Activated CD8-positive, alpha-beta memory T cell treated with anti-CD3 and anti-CD28 coated beads for 24 hours (primary cell): Measurements from ENCODE around the gene TMEM203.

Source experiments
- DNase-seq: peaks from one replicate; pipeline ENCODE4 v3.0.0-alpha.2; 2020

TMEM203 gene

GRCh38 chr9:137163365-137163715, 42.1 kb downstream of the TMEM203 start:
- no peak for DNase-seq

DNA sequence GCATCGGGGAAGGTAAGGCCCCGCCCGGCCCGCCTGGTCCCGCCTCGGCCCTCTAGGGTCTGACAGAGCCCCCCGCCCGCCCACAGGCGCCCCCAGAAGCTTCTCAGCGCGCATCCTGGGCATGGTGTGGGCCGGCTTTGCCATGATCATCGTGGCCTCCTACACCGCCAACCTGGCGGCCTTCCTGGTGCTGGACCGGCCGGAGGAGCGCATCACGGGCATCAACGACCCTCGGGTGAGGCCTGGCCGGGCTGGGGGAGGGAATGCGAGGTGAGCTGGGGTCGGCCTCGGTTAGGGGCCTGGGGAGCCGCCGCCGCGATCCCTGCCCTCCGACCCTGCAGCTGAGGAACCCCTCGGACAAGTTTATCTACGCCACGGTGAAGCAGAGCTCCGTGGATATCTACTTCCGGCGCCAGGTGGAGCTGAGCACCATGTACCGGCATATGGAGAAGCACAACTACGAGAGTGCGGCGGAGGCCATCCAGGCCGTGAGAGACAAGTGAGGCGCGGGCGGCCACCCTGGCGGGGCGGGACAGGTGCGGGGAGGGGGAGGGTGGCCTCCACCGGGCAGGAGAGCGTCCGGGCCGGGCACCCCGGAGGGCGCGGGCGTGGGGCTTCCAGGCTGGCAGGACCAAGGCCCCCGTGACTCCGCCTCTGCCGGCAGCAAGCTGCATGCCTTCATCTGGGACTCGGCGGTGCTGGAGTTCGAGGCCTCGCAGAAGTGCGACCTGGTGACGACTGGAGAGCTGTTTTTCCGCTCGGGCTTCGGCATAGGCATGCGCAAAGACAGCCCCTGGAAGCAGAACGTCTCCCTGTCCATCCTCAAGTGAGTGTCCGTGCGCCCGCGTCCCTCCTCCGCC, 42.7 kb downstream of the TMEM203 start:
- no peak for DNase-seq

DNA sequence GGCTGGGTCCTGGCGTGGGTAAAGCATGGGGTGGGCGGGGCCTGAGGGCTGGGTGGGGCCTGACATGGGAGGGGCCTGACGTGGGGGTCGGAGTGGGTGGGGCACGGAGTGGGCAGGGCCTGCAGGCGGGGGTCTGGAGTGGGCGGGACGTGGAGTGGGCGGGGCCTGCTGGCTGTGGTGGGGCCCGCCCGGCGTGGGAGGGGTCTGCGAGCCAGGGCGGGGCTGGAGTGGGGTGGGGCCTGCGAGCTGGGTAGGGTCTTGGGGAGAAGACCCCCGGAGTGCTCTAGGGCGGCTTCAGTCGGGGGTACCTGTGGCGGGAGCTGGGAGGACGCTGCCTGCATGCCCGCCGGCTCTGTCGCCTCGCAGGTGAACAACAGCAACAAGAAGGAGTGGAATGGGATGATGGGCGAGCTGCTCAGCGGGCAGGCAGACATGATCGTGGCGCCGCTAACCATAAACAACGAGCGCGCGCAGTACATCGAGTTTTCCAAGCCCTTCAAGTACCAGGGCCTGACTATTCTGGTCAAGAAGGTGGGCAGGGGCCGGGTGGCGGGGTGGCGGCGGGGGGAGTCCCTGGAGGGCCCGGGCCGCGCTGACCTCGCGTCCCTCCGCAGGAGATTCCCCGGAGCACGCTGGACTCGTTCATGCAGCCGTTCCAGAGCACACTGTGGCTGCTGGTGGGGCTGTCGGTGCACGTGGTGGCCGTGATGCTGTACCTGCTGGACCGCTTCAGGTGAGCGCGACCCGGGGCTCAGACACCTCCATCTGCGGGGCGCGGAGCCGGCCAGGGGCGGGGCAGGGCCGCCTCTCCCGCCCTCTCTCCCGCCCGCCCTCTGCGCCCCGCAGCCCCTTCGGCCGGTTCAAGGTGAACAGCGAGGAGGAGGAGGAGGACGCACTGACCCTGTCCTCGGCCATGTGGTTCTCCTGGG, 43.6 kb downstream of the TMEM203 start:
- DNase-seq, result no peak

DNA sequence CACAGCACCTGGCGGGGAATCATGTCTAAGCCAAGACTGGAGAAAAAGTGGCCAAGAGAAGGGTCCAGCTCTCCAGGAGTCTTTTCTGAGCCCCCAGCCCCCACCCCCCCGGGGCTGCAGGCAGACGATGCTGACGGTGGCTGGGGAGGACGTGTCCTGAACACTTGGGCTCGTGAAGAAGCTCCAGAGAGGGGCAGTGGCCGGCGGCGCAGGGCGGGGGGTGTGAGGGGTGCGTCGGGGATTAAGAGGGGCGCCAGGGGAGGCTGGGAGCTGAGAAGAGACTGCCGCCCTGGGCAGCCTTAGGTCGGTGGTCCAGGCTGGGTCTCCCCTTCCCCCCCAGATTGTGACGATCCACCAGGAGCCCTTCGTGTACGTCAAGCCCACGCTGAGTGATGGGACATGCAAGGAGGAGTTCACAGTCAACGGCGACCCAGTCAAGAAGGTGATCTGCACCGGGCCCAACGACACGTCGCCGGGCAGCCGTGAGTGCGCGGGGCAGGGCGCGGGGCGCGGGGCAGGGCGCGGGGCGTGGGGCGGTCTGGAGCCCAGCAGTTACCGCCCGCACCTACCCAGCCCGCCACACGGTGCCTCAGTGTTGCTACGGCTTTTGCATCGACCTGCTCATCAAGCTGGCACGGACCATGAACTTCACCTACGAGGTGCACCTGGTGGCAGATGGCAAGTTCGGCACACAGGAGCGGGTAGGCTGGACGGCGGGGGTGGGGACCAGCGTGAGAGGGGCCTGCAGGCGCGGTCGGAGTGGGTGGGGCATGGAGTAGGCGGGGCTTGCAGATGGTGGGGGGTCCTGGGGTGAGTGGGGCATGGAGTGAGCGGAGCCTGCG, 44.5 kb downstream of the TMEM203 start:
- DNase-seq, result no peak

DNA sequence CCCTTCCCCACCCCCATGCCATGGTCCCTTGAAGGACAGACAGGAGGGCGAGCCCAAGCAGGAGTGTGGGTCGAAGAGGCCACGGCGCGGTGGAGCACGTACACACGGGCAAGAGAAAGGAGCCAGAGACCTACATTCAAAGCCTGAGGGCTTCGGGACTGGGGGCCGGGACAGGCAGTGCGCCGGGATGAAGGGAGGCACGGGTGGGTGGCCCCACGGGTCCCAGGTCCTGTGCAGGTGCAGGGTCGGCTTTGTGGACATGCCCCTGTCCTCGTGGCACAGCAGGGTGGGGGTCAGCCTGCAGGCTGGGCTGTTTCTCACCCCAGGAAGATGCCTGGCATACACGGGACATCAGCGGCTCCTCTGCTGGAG, 45.4 kb downstream of the TMEM203 start:
- no peak for DNase-seq

GRCh38 chr9:137159105-137160053, 46.1 kb downstream of the TMEM203 start:
- DNase-seq, result no peak

GRCh38 chr9:137158625-137159024, 46.8 kb downstream of the TMEM203 start:
- DNase-seq, result no peak

GRCh38 chr9:137157618-137158415, 47.6 kb downstream of the TMEM203 start:
- no peak for DNase-seq

- peak; percentile 83 for DNase-seq
These were observed 48.7 kb downstream of the TMEM203 start for GRCh38 chr9:137156567-137157375.
